GM18505 (cell line): ENCODE results near the gene RPS6KA5.
"Not testable (repeated sequence)": the region's sequence is repeated elsewhere in the genome, so short reads cannot be mapped to it uniquely, and the experiment has no call there.

ENCODE experiments used
- ATAC-seq: cut with Tn5 transposase; IDR thresholded peaks from one replicate; pipeline ENCODE4 v1.9.1; 2021; ENCODE audit not compliant: unreplicated experiment
- POLR2A ChIP-seq: IDR thresholded peaks from 4 replicates; pipeline ENCODE4 v1.6.1; 2011; ENCODE audit warnings: borderline replicate concordance; ENCODE audit not compliant: insufficient read depth, insufficient read length; ENCODE audit errors: extremely low read depth

RPS6KA5 gene

GRCh38 chr14:90995785-90996184, 64.7 kb downstream of the RPS6KA5 start:
- TF ChIP-seq POLR2A, result no peak
- ATAC-seq, result no peak

DNA sequence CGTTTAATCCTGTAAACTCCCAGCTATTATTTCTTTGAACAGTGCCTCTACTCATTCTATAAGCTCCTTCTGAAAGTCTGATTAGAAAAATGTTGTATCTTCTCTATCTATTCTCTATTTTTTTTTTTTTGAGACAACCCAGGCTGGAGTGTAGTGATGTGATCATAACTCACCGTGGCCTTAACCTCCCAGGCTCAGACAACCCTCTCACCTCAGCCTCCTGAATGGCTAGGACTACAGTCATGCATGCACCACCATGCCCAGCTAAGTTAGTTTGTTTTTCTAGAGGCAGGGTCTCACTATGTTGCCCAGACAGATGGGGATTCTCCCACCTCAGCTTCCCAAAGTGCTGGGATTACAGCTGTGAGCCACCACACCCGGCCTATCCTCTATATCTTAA, 66.6 kb downstream of the RPS6KA5 start:
- no peak for TF ChIP-seq POLR2A
- no peak for ATAC-seq

- TF ChIP-seq POLR2A, result no peak
- ATAC-seq, result no peak
Measured at GRCh38 chr14:90991690-90992443, 68.6 kb downstream of the RPS6KA5 start.

DNA sequence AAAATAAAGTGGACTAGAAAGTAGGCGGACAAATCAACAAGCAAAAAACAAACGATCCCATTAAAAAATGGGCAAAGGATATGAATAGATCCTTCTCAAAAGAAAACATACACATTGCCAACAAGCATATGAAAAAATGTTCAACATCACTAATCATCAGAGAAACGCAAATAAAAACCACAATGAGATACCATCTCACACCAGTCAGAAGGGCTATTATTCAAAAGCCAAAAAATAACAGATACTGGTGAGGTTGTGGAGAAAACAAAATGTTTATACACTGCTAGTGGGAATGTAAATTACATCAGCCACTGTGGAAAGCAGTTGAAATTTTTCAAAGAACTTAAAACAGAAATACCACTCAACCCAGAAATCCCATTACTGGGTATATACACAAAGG, 70.3 kb downstream of the RPS6KA5 start:
- no peak for TF ChIP-seq POLR2A
- ATAC-seq, result no peak

- TF ChIP-seq POLR2A, result no peak
- ATAC-seq, result no peak
Measured at GRCh38 chr14:90987140-90987539, 73.3 kb downstream of the RPS6KA5 start.

DNA sequence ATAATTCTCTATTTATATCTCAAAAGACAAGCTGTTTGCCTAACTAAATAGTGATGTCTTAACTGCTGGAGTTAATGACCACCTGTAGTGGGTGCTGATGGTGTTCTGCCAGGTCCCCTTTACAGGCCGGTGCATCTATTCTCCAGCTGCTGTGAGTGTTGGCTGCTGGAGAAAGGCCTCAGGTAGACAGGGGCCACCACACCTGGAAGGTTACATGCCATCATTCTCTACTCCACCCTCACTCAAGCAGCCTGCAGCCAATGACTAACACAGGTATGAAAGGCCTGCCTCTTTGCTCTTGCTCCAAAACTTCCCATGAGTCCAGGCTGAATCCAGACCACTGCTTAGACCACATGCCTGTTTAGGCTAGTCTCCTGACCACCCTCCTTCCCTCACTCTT, 73.9 kb downstream of the RPS6KA5 start:
- ATAC-seq, result no peak
- TF ChIP-seq POLR2A, result no peak

DNA sequence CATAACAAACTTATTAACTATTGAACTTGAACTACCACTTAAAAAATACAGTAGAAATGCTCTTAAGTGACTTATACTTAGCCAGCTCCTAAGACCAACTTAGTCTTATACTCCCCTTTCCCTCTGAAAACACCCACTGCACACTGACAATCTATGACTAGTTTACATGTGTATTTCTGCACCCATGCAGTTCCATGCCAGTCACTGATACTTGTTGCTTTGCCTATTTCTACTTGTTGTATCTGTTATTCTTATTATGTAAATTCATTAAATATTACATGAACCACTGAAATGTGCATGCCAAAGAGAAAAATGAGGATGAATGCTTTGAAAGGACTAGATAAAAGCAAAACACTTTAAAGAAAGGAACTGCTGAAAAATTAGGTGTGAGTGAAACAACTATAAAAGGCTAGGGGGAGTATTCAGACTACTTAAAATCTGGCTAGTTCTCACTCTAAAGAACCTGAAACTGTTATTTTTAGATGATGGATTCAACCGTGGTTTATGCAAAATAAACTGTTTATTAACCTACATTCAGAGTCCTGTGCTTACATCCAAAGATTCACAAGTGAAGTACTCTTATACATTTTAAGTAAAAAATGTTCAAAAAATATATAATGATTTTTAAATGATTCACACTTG, 74.7 kb downstream of the RPS6KA5 start:
- no peak for TF ChIP-seq POLR2A
- ATAC-seq, result no peak

DNA sequence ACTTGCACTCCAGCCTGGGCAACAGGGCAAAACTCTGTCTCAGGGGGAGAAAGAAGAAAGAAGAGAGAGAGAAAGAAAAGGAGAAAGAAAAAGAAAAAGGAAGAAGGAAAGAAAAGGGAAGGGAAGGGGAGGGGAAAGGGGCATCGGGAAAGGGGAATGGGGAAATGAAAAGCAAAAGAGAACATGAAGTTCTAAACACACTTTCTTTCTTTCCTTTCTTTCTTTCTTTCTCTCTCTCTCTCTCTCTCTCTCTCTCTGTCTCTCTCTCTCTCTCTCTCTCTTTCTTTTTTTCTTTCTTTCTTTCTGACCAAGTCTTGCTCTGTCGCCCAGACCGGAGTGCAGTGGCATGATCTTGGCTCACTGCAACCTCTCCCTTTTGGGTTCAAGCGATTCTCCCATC, 76.9 kb downstream of the RPS6KA5 start:
- no peak for ATAC-seq
- no peak for TF ChIP-seq POLR2A

GRCh38 chr14:90981636-90982035, 78.8 kb downstream of the RPS6KA5 start:
- TF ChIP-seq POLR2A, result no peak
- ATAC-seq, result no peak

DNA sequence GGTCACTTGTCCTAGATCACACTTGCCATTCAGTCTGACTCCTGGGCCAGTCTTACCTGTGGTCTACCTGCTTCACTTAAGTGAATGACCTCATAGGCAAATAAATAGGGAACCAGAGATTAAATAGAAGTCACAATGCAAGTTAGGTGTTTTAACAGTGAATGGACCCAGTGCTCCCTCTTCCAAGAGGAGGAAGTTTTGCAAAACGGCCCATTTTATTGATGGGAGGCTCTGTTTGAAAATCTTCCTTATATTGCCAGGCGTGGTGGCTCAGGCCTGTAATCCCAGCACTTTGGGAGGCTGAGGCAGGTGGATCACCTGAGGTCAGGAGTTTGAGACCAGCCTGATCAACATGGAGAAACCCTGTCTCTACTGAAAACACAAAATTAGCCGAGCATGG, 79.8 kb downstream of the RPS6KA5 start:
- ATAC-seq, result not testable (repeated sequence)

GRCh38 chr14:90979515-90979914, 80.9 kb downstream of the RPS6KA5 start:
- ATAC-seq, result no peak
- TF ChIP-seq POLR2A, result no peak

- no peak for TF ChIP-seq POLR2A
- ATAC-seq, result no peak
Measured at GRCh38 chr14:90976101-90976500, 84.3 kb downstream of the RPS6KA5 start.

DNA sequence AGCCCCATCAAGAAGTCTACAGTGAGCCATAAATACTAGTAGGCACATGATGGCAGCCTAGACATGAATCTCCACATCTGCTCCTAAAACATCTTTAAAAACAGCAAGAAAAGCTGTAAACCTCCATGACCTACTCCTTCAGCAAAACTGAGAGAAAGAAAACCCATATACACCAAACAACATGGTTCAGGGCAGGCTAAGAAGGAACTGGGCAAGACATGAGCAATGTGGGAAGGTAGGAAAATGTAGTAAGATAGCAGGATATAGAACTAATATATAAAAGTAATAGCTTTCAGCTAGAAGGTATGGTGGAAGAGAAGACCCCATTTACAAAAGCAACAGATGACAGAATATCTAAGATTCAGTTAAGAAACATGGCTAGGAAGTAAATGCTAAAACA, 88.8 kb downstream of the RPS6KA5 start:
- no peak for TF ChIP-seq POLR2A
- ATAC-seq, result no peak

DNA sequence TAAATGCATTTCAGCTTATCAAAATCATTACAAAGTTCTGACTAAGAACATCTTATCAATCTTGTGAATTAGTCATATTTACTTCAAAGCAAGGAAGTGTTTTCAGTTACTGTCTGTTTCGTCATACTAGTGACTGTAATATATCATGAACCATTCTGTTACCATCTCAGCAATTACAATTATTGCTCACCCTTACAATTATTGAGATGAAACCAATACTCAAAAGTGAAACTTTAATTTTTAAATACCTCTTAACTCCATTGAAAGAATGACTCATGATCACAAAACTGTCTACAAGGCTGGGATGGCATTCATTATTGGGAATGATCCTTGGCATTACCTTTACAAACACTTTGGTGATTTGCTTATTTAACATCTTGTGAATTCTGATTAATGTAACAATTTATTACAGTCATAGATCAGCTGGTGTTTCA, 90.3 kb downstream of the RPS6KA5 start:
- ATAC-seq, result no peak
- no peak for TF ChIP-seq POLR2A

- TF ChIP-seq POLR2A, result no peak
Measured at GRCh38 chr14:90969531-90970166, 90.8 kb downstream of the RPS6KA5 start.

DNA sequence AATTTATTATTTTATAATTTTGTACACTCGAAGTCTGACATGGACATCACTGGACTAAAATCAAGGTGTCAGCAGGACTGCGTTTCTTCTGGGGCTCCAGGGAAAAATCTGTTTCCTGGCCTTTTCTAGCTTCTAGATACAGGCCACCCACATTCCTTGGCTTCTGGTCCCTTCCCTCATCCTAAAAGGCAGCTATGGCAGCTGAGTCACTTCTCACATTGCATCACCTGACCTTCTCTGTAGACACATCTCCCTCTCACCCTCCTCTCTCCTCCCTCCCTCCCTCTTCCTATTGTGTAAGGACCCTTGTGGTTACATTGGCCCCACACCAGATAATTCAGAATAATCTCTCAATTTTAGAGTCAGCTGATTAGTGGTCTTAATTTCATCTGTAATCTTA, 92.4 kb downstream of the RPS6KA5 start:
- no peak for TF ChIP-seq POLR2A
- ATAC-seq, result no peak

More at GRCh38 chr14:90969531-90970166, 90.8 kb downstream of the RPS6KA5 start:
- ATAC-seq, result no peak
